Ovary (tissue), 9 donors: ENCODE results near the gene C2CD4B. TPM values are rescaled to one million over a fixed set of nuclear protein-coding genes. Genes with fewer than 3 reads are reported as not detected.
A peak's percentile ranks its signal among the peaks of the same experiment; 100 is the strongest.

ENCODE experiments used
- DNase-seq, 5 donors: peaks; one replicate each; pipeline ENCODE4 v3.0.0-alpha.2; 2019 to 2020
- H3K27ac ChIP-seq, 2 donors: fragments of 200-600 bp; one replicate each; pipeline versions ENCODE4 v1.5.1 to v1.8.0; 2019 to 2022
- H3K27me3 ChIP-seq: fragments of 200-600 bp; one replicate; pipeline ENCODE4 v1.8.0; 2022
- H3K36me3 ChIP-seq: fragments of 200-600 bp; sonication (generic); one replicate; pipeline ENCODE4 v1.5.1; 2019
- H3K4me1 ChIP-seq: one replicate; pipeline ENCODE4 v1.8.1; 2013; ENCODE audit warnings: mild to moderate bottlenecking, moderate library complexity; ENCODE audit not compliant: insufficient read depth
- H3K4me3 ChIP-seq: fragments of 200-600 bp; sonication (generic); one replicate; pipeline ENCODE4 v1.5.1; 2017
- H3K9me3 ChIP-seq, 2 donors: fragments of 200-600 bp in 1 of 2; sonication (generic) in 1 of 2; one replicate each; pipeline versions ENCODE4 v1.5.1 to v1.8.1; 2013 to 2019; ENCODE audit warnings: mild to moderate bottlenecking in 1 of 2, moderate library complexity in 1 of 2
- EP300 ChIP-seq: sonication (generic); formaldehyde crosslinking; IDR thresholded peaks from one replicate; pipeline ENCODE4 v1.6.1; 2017; ENCODE audit warnings: antibody characterized with exemption
- POLR2A ChIP-seq: fragments of 450-650 bp; IDR thresholded peaks from one replicate; pipeline ENCODE4 v1.6.1; 2017; ENCODE audit warnings: antibody characterized with exemption, mild to moderate bottlenecking, moderate library complexity
- WGBS, 3 donors: extraction: QIAGEN DNeasy Blood & Tissue Kit in 1 of 3; methylation state at CpG; one replicate each; pipeline versions ENCODE4 v1.1.5 to v1.1.7; 2013 to 2017; 5-methylcytosine and 5-hydroxymethylcytosine counted together
- intact Hi-C, 4 donors: fragments of 100-400 bp; cut with DNase I; formaldehyde crosslinking; loops; one replicate each; pipeline versions ENCODE4 v1.11.0 to v1.15.1; 2022 to 2023
- polyA plus RNA-seq, 2 donors: library from polyadenylated mRNA; stranded (reverse); fragments of 200-250 nt in 1 of 2; fragments of 350-450 nt in 1 of 2; fragmentation: Illumina TruSeq in 1 of 2; extraction: RNeasy Lipid Tissue Mini Kit (QIAGEN cat#74804) in 1 of 2; gene quantifications; one replicate each; pipeline ENCODE4 v1.2.3, GENCODE V29; 2013 to 2014
- total RNA-seq, 7 donors: library from RNA; depleted of rRNA in 2 of 7; stranded (reverse); fragments of >200 nt in 2 of 7; fragmentation: NEBNext Ultra II Directional in 3 of 7; extraction: Animal tissue kit (Norgen Biotek cat#: 25700) in 3 of 7; gene quantifications; one replicate each; pipeline versions ENCODE4 v1.1.0 to v1.2.4, GENCODE V29; 2016 to 2023
- TF ChIP-seq, protein P1 (sequence below), 3 donors: fragments of 450-650 bp in 2 of 3; fragments of 200-600 bp in 1 of 3; IDR thresholded peaks; one replicate each; pipeline versions ENCODE4 v1.5.1 to v1.8.0; 2016 to 2022; ENCODE audit warnings: antibody characterized with exemption in 3 of 3, mild to moderate bottlenecking in 1 of 3
- donor health status: DM: no; HTN: no; CAD: no; lungs with moderate emphysema.
- donor health status: DM: no; HTN: no; CAD: no.
- donor health status: Bipolar disorder and iron deficiency.
- donor health status: DM: yes; HTN: yes; CAD: no.
- donor health status: DM: no; HTN: no; CAD: no.
- donor health status: DM: yes; HTN: yes; CAD: no.

C2CD4B gene
- total and polyA plus RNA-seq, 9 donors, result 0.23 to 7.1 (median 1.5) TPM; not detected in 1

DNA sequence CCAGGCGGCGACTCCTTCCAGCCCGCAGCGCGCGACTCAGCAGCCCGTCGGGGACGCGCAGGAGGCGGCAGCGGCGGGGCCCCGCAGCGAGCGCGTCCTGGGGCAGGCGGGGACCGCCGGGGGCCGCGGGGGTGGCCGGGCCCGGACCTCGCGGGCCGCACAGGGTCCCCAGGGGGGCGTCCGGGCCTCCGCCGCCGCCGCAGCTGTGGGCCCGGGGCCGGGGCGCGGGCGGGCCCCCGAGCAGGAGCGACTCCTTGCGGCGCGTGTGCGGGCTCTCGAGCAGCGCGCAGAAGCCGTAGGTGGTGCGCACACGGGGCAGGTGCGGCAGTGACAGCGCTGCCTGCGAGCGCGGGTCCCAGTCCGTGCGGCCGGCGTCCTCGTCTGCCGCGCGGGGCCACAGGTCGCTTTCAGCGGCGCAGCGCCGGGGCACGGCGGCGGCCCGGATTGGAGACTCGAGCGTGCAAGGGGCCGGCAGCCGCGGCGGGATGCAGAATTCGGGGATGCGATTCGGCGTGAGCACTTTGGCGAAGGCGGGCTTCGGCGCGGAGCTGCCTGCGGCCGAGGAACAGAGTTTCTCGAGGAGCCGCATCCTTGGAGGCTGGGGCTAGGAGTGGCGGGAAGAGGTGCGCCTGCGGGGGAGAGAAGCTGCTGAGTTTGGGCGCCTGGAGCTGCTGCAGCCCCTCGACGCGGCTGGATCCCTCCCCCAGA, 535 bp downstream of the C2CD4B start:
- no peak for DNase-seq
- 1% methylated on average over 28 to 98 of the region's 98 CpGs for WGBS, 3 donors
- no peaks in the 10 kb centered on the region for H3K27me3 ChIP-seq
- H3K4me3 ChIP-seq, result peak overlapping the region; percentile 20
- H3K36me3 ChIP-seq, result no peaks in the 10 kb centered on the region
- peaks cover 4% of the 10 kb centered on the region for H3K4me1 ChIP-seq
- H3K27ac ChIP-seq, result no peak overlapping the region
- intact Hi-C loops, result no loop called here
- H3K9me3 ChIP-seq, result no peaks in the 10 kb centered on the region
- TF ChIP-seq POLR2A (no peak), EP300 (no peak)
- TF ChIP-seq, protein P1, sequence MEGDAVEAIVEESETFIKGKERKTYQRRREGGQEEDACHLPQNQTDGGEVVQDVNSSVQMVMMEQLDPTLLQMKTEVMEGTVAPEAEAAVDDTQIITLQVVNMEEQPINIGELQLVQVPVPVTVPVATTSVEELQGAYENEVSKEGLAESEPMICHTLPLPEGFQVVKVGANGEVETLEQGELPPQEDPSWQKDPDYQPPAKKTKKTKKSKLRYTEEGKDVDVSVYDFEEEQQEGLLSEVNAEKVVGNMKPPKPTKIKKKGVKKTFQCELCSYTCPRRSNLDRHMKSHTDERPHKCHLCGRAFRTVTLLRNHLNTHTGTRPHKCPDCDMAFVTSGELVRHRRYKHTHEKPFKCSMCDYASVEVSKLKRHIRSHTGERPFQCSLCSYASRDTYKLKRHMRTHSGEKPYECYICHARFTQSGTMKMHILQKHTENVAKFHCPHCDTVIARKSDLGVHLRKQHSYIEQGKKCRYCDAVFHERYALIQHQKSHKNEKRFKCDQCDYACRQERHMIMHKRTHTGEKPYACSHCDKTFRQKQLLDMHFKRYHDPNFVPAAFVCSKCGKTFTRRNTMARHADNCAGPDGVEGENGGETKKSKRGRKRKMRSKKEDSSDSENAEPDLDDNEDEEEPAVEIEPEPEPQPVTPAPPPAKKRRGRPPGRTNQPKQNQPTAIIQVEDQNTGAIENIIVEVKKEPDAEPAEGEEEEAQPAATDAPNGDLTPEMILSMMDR (IDR thresholded peaks at IDR 0.05), result no peak

DNA sequence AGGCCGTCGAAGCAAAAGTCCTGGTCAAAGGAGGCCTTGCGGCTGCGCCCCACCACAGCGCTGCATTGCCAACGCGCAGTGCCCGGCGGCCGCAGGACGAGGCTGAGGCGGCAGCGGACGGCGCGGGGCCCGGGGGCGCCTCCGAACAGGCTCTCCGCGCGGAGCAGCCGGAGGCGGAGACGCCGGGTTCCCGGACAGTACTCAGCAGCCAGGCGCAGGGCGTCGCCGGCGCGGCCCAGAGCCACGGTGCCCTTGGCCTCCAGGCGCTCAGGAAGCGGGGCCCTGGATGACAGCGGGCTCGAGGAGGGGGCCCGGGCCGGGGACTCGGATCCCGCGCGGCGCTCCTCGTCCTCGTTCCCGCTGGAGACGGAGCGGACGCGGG, 1.1 kb downstream of the C2CD4B start:
- Histone ChIP-seq H3K36me3 (no peaks in the 10 kb centered on the region), H3K9me3 (no peaks in the 10 kb centered on the region), H3K27me3 (no peaks in the 10 kb centered on the region), H3K4me1 (peaks cover 4% of the 10 kb centered on the region), H3K4me3 (peak overlapping the region; percentile 20), H3K27ac (no peak overlapping the region)
- no peak for DNase-seq
- intact Hi-C loops, result no loop called here
- TF ChIP-seq POLR2A (no peak), EP300 (no peak)
- TF ChIP-seq, protein P1 (IDR thresholded peaks at IDR 0.05), result no peak
- WGBS, 3 donors, result 1 to 2% (median 1%) methylated on average over 11 to 52 of the region's 52 CpGs

DNA sequence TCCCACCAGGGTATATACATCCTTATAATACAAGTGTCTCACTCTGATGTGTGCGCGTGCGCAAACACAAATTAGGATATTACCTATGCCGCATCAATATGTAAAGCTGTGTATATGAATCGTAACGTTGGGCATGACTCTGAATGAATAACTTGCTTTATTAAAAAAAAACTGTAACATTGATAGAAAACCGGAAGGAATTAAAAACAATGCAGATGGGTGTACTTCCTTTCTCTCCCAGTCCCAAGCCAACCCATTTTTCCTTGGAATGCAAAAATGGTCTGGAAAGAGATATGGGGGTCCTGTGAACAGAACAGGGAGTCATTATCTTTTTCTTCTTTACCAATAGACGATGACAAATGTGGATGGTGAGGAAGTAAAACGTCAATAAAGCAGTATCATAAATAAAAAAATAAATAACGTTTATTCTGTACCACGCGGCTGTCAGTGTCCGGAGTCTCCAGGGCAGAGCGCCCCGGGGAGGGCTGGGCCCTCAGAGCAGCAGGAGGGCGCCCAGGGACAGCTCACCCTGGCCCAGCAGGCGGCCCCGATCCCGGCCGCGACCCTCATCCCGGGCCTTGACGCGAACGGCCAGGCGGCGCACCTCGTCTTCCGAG, 1.6 kb downstream of the C2CD4B start:
- Histone ChIP-seq H3K4me3 (peak overlapping the region; percentile 20), H3K9me3 (no peaks in the 10 kb centered on the region), H3K27me3 (no peaks in the 10 kb centered on the region), H3K4me1 (peaks cover 4% of the 10 kb centered on the region), H3K27ac (no peak overlapping the region), H3K36me3 (no peaks in the 10 kb centered on the region)
- intact Hi-C loops, result no loop called here
- DNase-seq, result no peak
- WGBS, 3 donors, result 22 to 25% (median 22%) methylated on average over 28 to 29 of the region's 29 CpGs
- TF ChIP-seq POLR2A, result no peak
- TF ChIP-seq, protein P1 (IDR thresholded peaks at IDR 0.05), result no peak
- TF ChIP-seq EP300, result no peak

DNA sequence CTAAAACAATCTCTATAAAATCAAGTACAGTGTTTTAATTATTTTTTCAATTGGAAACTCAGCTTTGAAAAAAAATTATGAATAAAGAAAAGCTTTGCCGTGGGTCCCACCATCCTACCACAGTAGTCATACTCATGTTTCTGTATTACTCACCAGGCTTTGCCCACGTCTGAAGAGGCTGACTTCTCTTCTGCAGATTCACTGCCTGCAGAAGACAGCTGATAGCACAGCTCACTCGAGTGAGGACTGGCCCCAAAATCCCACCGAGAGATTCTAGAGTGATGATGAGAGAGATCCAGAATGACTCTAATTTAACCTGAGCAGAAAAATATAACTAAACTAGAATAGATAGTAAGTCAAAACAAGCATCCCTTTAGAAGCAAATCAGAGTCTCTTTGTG, 11.9 kb downstream of the C2CD4B start:
- DNase-seq, result no peak
- Histone ChIP-seq H3K4me1 (no peaks in the 10 kb centered on the region), H3K36me3 (no peaks in the 10 kb centered on the region), H3K9me3 (no peaks in the 10 kb centered on the region), H3K4me3 (no peak overlapping the region), H3K27ac (no peak overlapping the region), H3K27me3 (no peaks in the 10 kb centered on the region)
- intact Hi-C loops, result no loop called here
- 55 to 76% (median 70%) methylated on average over 4 of the region's 4 CpGs for WGBS, 3 donors
- TF ChIP-seq, protein P1 (IDR thresholded peaks at IDR 0.05), result no peak
- TF ChIP-seq POLR2A, result no peak
- TF ChIP-seq EP300, result no peak
